Panc1 (cell line): ENCODE data around the gene PAQR9. TPM values are rescaled to one million over a fixed set of nuclear protein-coding genes. Genes with fewer than 3 reads are reported as not detected.
A peak's percentile ranks its signal among the peaks of the same experiment; 100 is the strongest.

ENCODE experiments used
- ATAC-seq: fragments of 200-7000 bp; cut with Tn5 transposase; 2 replicates; pipeline ENCODE4 v1.9.1; 2020; ENCODE audit warnings: mild to moderate bottlenecking, moderate library complexity
- BruUV-seq: library from RNA; stranded (reverse); fragments of 400-500 nt; replicated peaks from 2 replicates; lab custom pipeline; 2021; lab: Mats Ljungman, UMichigan
- CTCF ChIA-PET: fragments of 300-600 bp; sonication (Branson Sonifier 250); formaldehyde crosslinking; loops from one replicate; lab custom pipeline; 2022; ENCODE audit warnings: antibody characterized with exemption; lab: Charles Lee
- POLR2A ChIA-PET: fragments of 300-600 bp; sonication (Branson Sonifier 250); formaldehyde crosslinking; loops from one replicate; lab custom pipeline; 2022; ENCODE audit warnings: antibody characterized with exemption; lab: Charles Lee
- DNase-seq: peaks from one replicate; pipeline ENCODE4 v3.0.0-alpha.2; 2010; ENCODE audit warnings: low read depth, low spot score
- H3K27ac ChIP-seq: 2 replicates; pipeline ENCODE4 v1.5.1; 2011; ENCODE audit warnings: mild to moderate bottlenecking, low read length, inconsistent platforms
- H3K27me3 ChIP-seq: fragments of 200-500 bp; sonication (Bioruptor generic); 2 replicates; pipeline ENCODE4 v1.6.0; 2014; ENCODE audit warnings: low read length, inconsistent platforms; ENCODE audit not compliant: control insufficient read depth, insufficient read depth
- H3K36me3 ChIP-seq: fragments of 200-500 bp; sonication (Bioruptor generic); 2 replicates; pipeline ENCODE4 v1.5.1; 2014; ENCODE audit warnings: inconsistent platforms, mild to moderate bottlenecking, low read length, moderate library complexity; ENCODE audit not compliant: control insufficient read depth, insufficient read depth
- H3K4me1 ChIP-seq: 2 replicates; pipeline ENCODE4 v1.5.1; 2011; ENCODE audit warnings: inconsistent platforms, mild to moderate bottlenecking, low read length, moderate library complexity; ENCODE audit not compliant: control insufficient read depth, insufficient read depth
- H3K4me3 ChIP-seq, 2 experiments: 2 replicates each; pipeline ENCODE4 v1.5.1; 2011 to 2012; ENCODE audit warnings: low read depth in 2 of 2, low read length in 2 of 2, mild to moderate bottlenecking in 2 of 2, inconsistent platforms in 1 of 2, moderate library complexity in 1 of 2
- H3K9me3 ChIP-seq: fragments of 200-500 bp; sonication (Bioruptor generic); 2 replicates; pipeline ENCODE4 v1.5.1; 2014; ENCODE audit warnings: low read depth, mild to moderate bottlenecking, inconsistent platforms, low read length, moderate library complexity; ENCODE audit not compliant: control insufficient read depth, insufficient read depth
- POLR2AphosphoS5 ChIP-seq: IDR thresholded peaks from 2 replicates; pipeline ENCODE4 v1.6.1; 2012; ENCODE audit warnings: mild to moderate bottlenecking, low read depth, low read length, moderate library complexity
- SIN3A ChIP-seq: IDR thresholded peaks from 2 replicates; pipeline ENCODE4 v1.6.1; 2012; ENCODE audit warnings: low read depth, mild to moderate bottlenecking, low read length, moderate library complexity, borderline replicate concordance; ENCODE audit not compliant: insufficient read depth
- TCF7L2 ChIP-seq: IDR thresholded peaks from 2 replicates; pipeline ENCODE4 v1.6.1; 2011; ENCODE audit warnings: mild to moderate bottlenecking, low read depth, low read length, inconsistent platforms
- in situ Hi-C: cut with HindIII; loops from 2 replicates; pipeline ENCODE4 v1.10.0; 2016; ENCODE audit warnings: low sequenced_read_pairs, low pct_unique_long_range_greater_than_20kb
- intact Hi-C: fragments of 100-400 bp; cut with micrococcal nuclease; formaldehyde crosslinking; loops from one replicate; pipeline ENCODE4 v1.10.0; 2022; ENCODE audit not compliant: unreplicated experiment
- total RNA-seq: library from RNA; stranded (reverse); gene quantifications from one replicate; pipeline ENCODE4 v1.2.1, GENCODE V29; 2021; ENCODE audit not compliant: unreplicated experiment
- TF ChIP-seq, protein P1 (sequence below), 2 experiments: IDR thresholded peaks; 2 replicates each; pipeline ENCODE4 v1.6.1; 2011 to 2012; ENCODE audit warnings: low read depth in 2 of 2, control low read depth in 1 of 2, low read length in 1 of 2, mild to moderate bottlenecking in 1 of 2, moderate library complexity in 1 of 2; ENCODE audit not compliant: insufficient read depth in 1 of 2
- TF ChIP-seq, protein P2 (sequence below): fragments of 450-650 bp; IDR thresholded peaks from 2 replicates; pipeline ENCODE4 v1.5.1; 2017; ENCODE audit warnings: mild to moderate bottlenecking

Gene PAQR9
- total RNA-seq, 1 experiment from 2014 or later: 0.36 TPM

DNA sequence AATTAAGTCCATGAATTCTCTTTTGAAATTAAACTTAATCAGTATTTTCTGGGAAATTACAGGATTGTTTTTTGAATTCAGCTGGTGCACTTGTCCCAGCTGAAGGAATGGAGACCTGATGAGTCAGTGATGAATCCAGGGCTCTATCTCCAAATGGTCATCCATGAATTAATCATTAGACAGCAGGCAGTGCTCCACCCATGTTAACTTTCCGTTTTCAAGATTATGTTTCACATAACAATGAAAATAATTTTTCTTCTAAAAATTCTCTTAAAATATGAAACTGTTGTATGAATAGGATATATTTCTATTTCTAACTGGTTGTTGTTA, 13.9 kb upstream of the PAQR9 start:
- no peaks in the 10 kb centered on the region for H3K27me3 ChIP-seq
- H3K36me3 ChIP-seq: no peaks in the 10 kb centered on the region
- no peak for DNase-seq
- in situ Hi-C loops: no loop called here
- ATAC-seq: no peak
- H3K27ac ChIP-seq: peak overlapping the region; percentile 69
- POLR2A ChIA-PET: no interaction called here
- H3K4me1 ChIP-seq: peaks cover 20% of the 10 kb centered on the region
- intact Hi-C loops: no loop called here
- no peaks in the 10 kb centered on the region for H3K9me3 ChIP-seq
- H3K4me3 ChIP-seq: no peak overlapping the region
- no TSS peak for BruUV-seq
- CTCF ChIA-PET: no interaction called here
- TF ChIP-seq POLR2AphosphoS5: no peak
- TF ChIP-seq SIN3A: no peak
- TF ChIP-seq, protein P1, sequence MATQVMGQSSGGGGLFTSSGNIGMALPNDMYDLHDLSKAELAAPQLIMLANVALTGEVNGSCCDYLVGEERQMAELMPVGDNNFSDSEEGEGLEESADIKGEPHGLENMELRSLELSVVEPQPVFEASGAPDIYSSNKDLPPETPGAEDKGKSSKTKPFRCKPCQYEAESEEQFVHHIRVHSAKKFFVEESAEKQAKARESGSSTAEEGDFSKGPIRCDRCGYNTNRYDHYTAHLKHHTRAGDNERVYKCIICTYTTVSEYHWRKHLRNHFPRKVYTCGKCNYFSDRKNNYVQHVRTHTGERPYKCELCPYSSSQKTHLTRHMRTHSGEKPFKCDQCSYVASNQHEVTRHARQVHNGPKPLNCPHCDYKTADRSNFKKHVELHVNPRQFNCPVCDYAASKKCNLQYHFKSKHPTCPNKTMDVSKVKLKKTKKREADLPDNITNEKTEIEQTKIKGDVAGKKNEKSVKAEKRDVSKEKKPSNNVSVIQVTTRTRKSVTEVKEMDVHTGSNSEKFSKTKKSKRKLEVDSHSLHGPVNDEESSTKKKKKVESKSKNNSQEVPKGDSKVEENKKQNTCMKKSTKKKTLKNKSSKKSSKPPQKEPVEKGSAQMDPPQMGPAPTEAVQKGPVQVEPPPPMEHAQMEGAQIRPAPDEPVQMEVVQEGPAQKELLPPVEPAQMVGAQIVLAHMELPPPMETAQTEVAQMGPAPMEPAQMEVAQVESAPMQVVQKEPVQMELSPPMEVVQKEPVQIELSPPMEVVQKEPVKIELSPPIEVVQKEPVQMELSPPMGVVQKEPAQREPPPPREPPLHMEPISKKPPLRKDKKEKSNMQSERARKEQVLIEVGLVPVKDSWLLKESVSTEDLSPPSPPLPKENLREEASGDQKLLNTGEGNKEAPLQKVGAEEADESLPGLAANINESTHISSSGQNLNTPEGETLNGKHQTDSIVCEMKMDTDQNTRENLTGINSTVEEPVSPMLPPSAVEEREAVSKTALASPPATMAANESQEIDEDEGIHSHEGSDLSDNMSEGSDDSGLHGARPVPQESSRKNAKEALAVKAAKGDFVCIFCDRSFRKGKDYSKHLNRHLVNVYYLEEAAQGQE (IDR thresholded peaks at IDR 0.05; ENCODE audit: insufficient read depth in 1 of 2, low read depth in 2 of 2, low read length in 1 of 2): no peak
- TF ChIP-seq, protein P2, sequence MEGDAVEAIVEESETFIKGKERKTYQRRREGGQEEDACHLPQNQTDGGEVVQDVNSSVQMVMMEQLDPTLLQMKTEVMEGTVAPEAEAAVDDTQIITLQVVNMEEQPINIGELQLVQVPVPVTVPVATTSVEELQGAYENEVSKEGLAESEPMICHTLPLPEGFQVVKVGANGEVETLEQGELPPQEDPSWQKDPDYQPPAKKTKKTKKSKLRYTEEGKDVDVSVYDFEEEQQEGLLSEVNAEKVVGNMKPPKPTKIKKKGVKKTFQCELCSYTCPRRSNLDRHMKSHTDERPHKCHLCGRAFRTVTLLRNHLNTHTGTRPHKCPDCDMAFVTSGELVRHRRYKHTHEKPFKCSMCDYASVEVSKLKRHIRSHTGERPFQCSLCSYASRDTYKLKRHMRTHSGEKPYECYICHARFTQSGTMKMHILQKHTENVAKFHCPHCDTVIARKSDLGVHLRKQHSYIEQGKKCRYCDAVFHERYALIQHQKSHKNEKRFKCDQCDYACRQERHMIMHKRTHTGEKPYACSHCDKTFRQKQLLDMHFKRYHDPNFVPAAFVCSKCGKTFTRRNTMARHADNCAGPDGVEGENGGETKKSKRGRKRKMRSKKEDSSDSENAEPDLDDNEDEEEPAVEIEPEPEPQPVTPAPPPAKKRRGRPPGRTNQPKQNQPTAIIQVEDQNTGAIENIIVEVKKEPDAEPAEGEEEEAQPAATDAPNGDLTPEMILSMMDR: no peak
- TF ChIP-seq TCF7L2: no peak

DNA sequence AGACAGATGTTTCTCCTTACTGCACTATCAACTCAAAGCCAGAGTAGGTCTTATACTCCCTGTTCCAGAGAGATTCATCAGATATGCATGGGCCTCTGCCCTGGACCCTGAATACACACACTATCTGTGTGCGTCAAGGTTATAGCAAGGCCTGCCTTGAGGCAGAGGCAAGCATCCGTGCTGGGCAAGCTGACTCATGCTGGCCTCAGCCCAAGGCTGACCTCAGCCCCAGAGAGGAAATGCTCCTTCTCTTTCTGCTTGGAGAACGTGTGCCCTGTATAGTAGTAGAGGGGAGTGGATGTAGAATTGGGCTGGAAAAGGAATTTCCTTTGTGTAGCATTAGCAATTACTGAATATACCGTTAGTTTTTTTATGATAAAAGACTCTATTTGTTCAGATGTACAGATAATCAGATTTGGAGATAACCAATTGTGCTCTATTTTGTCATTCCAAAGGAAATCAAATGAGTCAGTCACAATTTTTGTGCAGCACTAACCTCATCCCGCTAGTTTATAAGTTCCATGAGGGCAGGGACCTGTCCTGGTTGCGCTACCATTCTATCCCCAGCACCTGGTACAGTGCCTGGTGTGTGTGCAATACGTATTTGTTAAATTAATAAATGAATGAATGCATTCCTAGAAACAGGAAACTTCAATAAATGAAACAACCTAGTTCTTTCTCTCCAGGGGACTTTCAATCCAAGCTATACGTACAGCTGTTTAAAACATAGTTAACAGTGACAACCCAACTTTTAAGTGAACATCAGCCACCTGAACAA, 13.3 kb upstream of the PAQR9 start:
- in situ Hi-C loops: no loop called here
- DNase-seq (peak; percentile 89), ATAC-seq (peak; percentile 100)
- BruUV-seq: no TSS peak
- Histone ChIP-seq H3K4me3 (no peak overlapping the region), H3K4me1 (peaks cover 20% of the 10 kb centered on the region), H3K9me3 (no peaks in the 10 kb centered on the region), H3K27me3 (no peaks in the 10 kb centered on the region), H3K36me3 (no peaks in the 10 kb centered on the region), H3K27ac (peak overlapping the region; percentile 69)
- intact Hi-C loops: no loop called here
- CTCF ChIA-PET: no interaction called here
- no peak for TF ChIP-seq TCF7L2
- TF ChIP-seq, protein P1 (IDR thresholded peaks at IDR 0.05; ENCODE audit: insufficient read depth in 1 of 2, low read depth in 2 of 2, low read length in 1 of 2): no peak
- TF ChIP-seq POLR2AphosphoS5: peak; percentile 61; the same call in 1 of the 2 replicates
- TF ChIP-seq SIN3A: no peak
- TF ChIP-seq, protein P2: no peak
- POLR2A ChIA-PET: no interaction called here
